ENCODE data around the gene CDNF.
"Not testable (repeated sequence)": the region's sequence is repeated elsewhere in the genome, so short reads cannot be mapped to it uniquely, and the experiment has no call there.

GRCh38 chr10:14864871-14865270 is 27.0 kb upstream of the CDNF start:
- TF ChIP-seq CTCF, POLR2A (IDR thresholded peaks at IDR 0.05): not testable (repeated sequence)
